ENCODE results near the gene EDEM1.
"Not testable (repeated sequence)": the region's sequence is repeated elsewhere in the genome, so short reads cannot be mapped to it uniquely, and the experiment has no call there.

EDEM1 gene

GRCh38 chr3:5153074-5153473, 34.4 kb upstream of the EDEM1 start:
- Histone ChIP-seq H3K9ac (ENCODE audit: low read depth, low read length) (no peak overlapping the region), H3K9me3 (ENCODE audit: control insufficient read depth, insufficient read depth, low read length) (no peaks in the 10 kb centered on the region), H3K4me3 (ENCODE audit: low read depth, low read length) (no peak overlapping the region), H3K36me3 (ENCODE audit: control insufficient read depth, insufficient read depth, low read length) (no peaks in the 10 kb centered on the region), H3K27me3 (ENCODE audit: control insufficient read depth, insufficient read depth, low read length) (no peaks in the 10 kb centered on the region), H3K4me1 (ENCODE audit: control insufficient read depth, insufficient read depth, low read length) (no peaks in the 10 kb centered on the region)

- Histone ChIP-seq H3K4me1 (ENCODE audit: control insufficient read depth, insufficient read depth, low read length) (peaks cover 5% of the 10 kb centered on the region), H3K9ac (ENCODE audit: low read depth, low read length) (no peak overlapping the region), H3K4me3 (ENCODE audit: low read depth, low read length) (no peak overlapping the region), H3K9me3 (ENCODE audit: control insufficient read depth, insufficient read depth, low read length) (no peaks in the 10 kb centered on the region), H3K36me3 (ENCODE audit: control insufficient read depth, insufficient read depth, low read length) (no peaks in the 10 kb centered on the region), H3K27me3 (ENCODE audit: control insufficient read depth, insufficient read depth, low read length) (no peaks in the 10 kb centered on the region)
Measured at GRCh38 chr3:5155241-5155640, 32.3 kb upstream of the EDEM1 start.

- no peak overlapping the region for H3K4me3 ChIP-seq (ENCODE audit: low read depth, low read length)
- H3K27me3 ChIP-seq (ENCODE audit: control insufficient read depth, insufficient read depth, low read length): no peaks in the 10 kb centered on the region
- no peaks in the 10 kb centered on the region for H3K9me3 ChIP-seq (ENCODE audit: control insufficient read depth, insufficient read depth, low read length)
- H3K9ac ChIP-seq (ENCODE audit: low read depth, low read length): no peak overlapping the region
- peaks cover 24% of the 10 kb centered on the region for H3K4me1 ChIP-seq (ENCODE audit: control insufficient read depth, insufficient read depth, low read length)
- no peaks in the 10 kb centered on the region for H3K36me3 ChIP-seq (ENCODE audit: control insufficient read depth, insufficient read depth, low read length)
Measured at GRCh38 chr3:5160321-5160720, 27.2 kb upstream of the EDEM1 start.

GRCh38 chr3:5160940-5161858, 26.3 kb upstream of the EDEM1 start:
- H3K27me3 ChIP-seq (ENCODE audit: control insufficient read depth, insufficient read depth, low read length): no peaks in the 10 kb centered on the region
- no peaks in the 10 kb centered on the region for H3K9me3 ChIP-seq (ENCODE audit: control insufficient read depth, insufficient read depth, low read length)
- peaks cover 24% of the 10 kb centered on the region for H3K4me1 ChIP-seq (ENCODE audit: control insufficient read depth, insufficient read depth, low read length)
- H3K36me3 ChIP-seq (ENCODE audit: control insufficient read depth, insufficient read depth, low read length): no peaks in the 10 kb centered on the region
- H3K9ac ChIP-seq (ENCODE audit: low read depth, low read length): no peak overlapping the region
- no peak overlapping the region for H3K4me3 ChIP-seq (ENCODE audit: low read depth, low read length)

GRCh38 chr3:5162102-5162501, 25.4 kb upstream of the EDEM1 start:
- Histone ChIP-seq H3K9me3 (ENCODE audit: control insufficient read depth, insufficient read depth, low read length) (no peaks in the 10 kb centered on the region), H3K4me1 (ENCODE audit: control insufficient read depth, insufficient read depth, low read length) (peaks cover 28% of the 10 kb centered on the region), H3K9ac (ENCODE audit: low read depth, low read length) (no peak overlapping the region), H3K27me3 (ENCODE audit: control insufficient read depth, insufficient read depth, low read length) (no peaks in the 10 kb centered on the region), H3K36me3 (ENCODE audit: control insufficient read depth, insufficient read depth, low read length) (no peaks in the 10 kb centered on the region), H3K4me3 (ENCODE audit: low read depth, low read length) (no peak overlapping the region)

GRCh38 chr3:5165698-5166097, 21.8 kb upstream of the EDEM1 start:
- Histone ChIP-seq H3K4me3 (ENCODE audit: low read depth, low read length) (no peak overlapping the region), H3K27me3 (ENCODE audit: control insufficient read depth, insufficient read depth, low read length) (no peaks in the 10 kb centered on the region), H3K36me3 (ENCODE audit: control insufficient read depth, insufficient read depth, low read length) (no peaks in the 10 kb centered on the region), H3K9me3 (ENCODE audit: control insufficient read depth, insufficient read depth, low read length) (no peaks in the 10 kb centered on the region), H3K9ac (ENCODE audit: low read depth, low read length) (no peak overlapping the region), H3K4me1 (ENCODE audit: control insufficient read depth, insufficient read depth, low read length) (peaks cover 18% of the 10 kb centered on the region)

GRCh38 chr3:5166846-5167245, 20.7 kb upstream of the EDEM1 start:
- H3K9me3 ChIP-seq (ENCODE audit: control insufficient read depth, insufficient read depth, low read length): no peaks in the 10 kb centered on the region
- no peak overlapping the region for H3K4me3 ChIP-seq (ENCODE audit: low read depth, low read length)
- peaks cover 7% of the 10 kb centered on the region for H3K4me1 ChIP-seq (ENCODE audit: control insufficient read depth, insufficient read depth, low read length)
- no peaks in the 10 kb centered on the region for H3K36me3 ChIP-seq (ENCODE audit: control insufficient read depth, insufficient read depth, low read length)
- no peaks in the 10 kb centered on the region for H3K27me3 ChIP-seq (ENCODE audit: control insufficient read depth, insufficient read depth, low read length)
- H3K9ac ChIP-seq (ENCODE audit: low read depth, low read length): no peak overlapping the region

- no peak overlapping the region for H3K4me3 ChIP-seq (ENCODE audit: low read depth, low read length)
- no peaks in the 10 kb centered on the region for H3K36me3 ChIP-seq (ENCODE audit: control insufficient read depth, insufficient read depth, low read length)
- no peaks in the 10 kb centered on the region for H3K27me3 ChIP-seq (ENCODE audit: control insufficient read depth, insufficient read depth, low read length)
- H3K9ac ChIP-seq (ENCODE audit: low read depth, low read length): no peak overlapping the region
- H3K4me1 ChIP-seq (ENCODE audit: control insufficient read depth, insufficient read depth, low read length): peaks cover 4% of the 10 kb centered on the region
- H3K9me3 ChIP-seq (ENCODE audit: control insufficient read depth, insufficient read depth, low read length): no peaks in the 10 kb centered on the region
Measured at GRCh38 chr3:5168110-5168509, 19.4 kb upstream of the EDEM1 start.

GRCh38 chr3:5169807-5170206, 17.7 kb upstream of the EDEM1 start:
- no peaks in the 10 kb centered on the region for H3K27me3 ChIP-seq (ENCODE audit: control insufficient read depth, insufficient read depth, low read length)
- H3K36me3 ChIP-seq (ENCODE audit: control insufficient read depth, insufficient read depth, low read length): no peaks in the 10 kb centered on the region
- no peaks in the 10 kb centered on the region for H3K9me3 ChIP-seq (ENCODE audit: control insufficient read depth, insufficient read depth, low read length)
- no peak overlapping the region for H3K4me3 ChIP-seq (ENCODE audit: low read depth, low read length)
- peaks cover 4% of the 10 kb centered on the region for H3K4me1 ChIP-seq (ENCODE audit: control insufficient read depth, insufficient read depth, low read length)
- no peak overlapping the region for H3K9ac ChIP-seq (ENCODE audit: low read depth, low read length)

- no peaks in the 10 kb centered on the region for H3K27me3 ChIP-seq (ENCODE audit: control insufficient read depth, insufficient read depth, low read length)
Measured at GRCh38 chr3:5170975-5171374, 16.5 kb upstream of the EDEM1 start.

GRCh38 chr3:5172018-5172417, 15.5 kb upstream of the EDEM1 start:
- no peaks in the 10 kb centered on the region for H3K27me3 ChIP-seq (ENCODE audit: control insufficient read depth, insufficient read depth, low read length)
- no peak overlapping the region for H3K4me3 ChIP-seq (ENCODE audit: low read depth, low read length)
- no peaks in the 10 kb centered on the region for H3K9me3 ChIP-seq (ENCODE audit: control insufficient read depth, insufficient read depth, low read length)
- no peak overlapping the region for H3K9ac ChIP-seq (ENCODE audit: low read depth, low read length)
- H3K36me3 ChIP-seq (ENCODE audit: control insufficient read depth, insufficient read depth, low read length): no peaks in the 10 kb centered on the region
- no peaks in the 10 kb centered on the region for H3K4me1 ChIP-seq (ENCODE audit: control insufficient read depth, insufficient read depth, low read length)

More at GRCh38 chr3:5170975-5171374, 16.5 kb upstream of the EDEM1 start:
- no peaks in the 10 kb centered on the region for H3K36me3 ChIP-seq (ENCODE audit: control insufficient read depth, insufficient read depth, low read length)
- H3K4me1 ChIP-seq (ENCODE audit: control insufficient read depth, insufficient read depth, low read length): peaks cover 4% of the 10 kb centered on the region
- H3K9me3 ChIP-seq (ENCODE audit: control insufficient read depth, insufficient read depth, low read length): no peaks in the 10 kb centered on the region
- no peak overlapping the region for H3K9ac ChIP-seq (ENCODE audit: low read depth, low read length)
- H3K4me3 ChIP-seq (ENCODE audit: low read depth, low read length): no peak overlapping the region

- not testable (repeated sequence) for H3K36me3 ChIP-seq (ENCODE audit: control insufficient read depth, insufficient read depth, low read length); H3K9ac ChIP-seq (ENCODE audit: low read depth, low read length)
Measured at GRCh38 chr3:5179036-5179435, 8.5 kb upstream of the EDEM1 start.

More at GRCh38 chr3:5179036-5179435, 8.5 kb upstream of the EDEM1 start:
- not testable (repeated sequence) for H3K27me3 ChIP-seq (ENCODE audit: control insufficient read depth, insufficient read depth, low read length); H3K4me1 ChIP-seq (ENCODE audit: control insufficient read depth, insufficient read depth, low read length); H3K9me3 ChIP-seq (ENCODE audit: control insufficient read depth, insufficient read depth, low read length); H3K4me3 ChIP-seq (ENCODE audit: low read depth, low read length)

Data from iPS-15b (cell line).